GM18951 (cell line): ENCODE measurements around the gene ABHD4.
"Not testable (repeated sequence)": the region's sequence is repeated elsewhere in the genome, so short reads cannot be mapped to it uniquely, and the experiment has no call there.

Experiments used
- POLR2A ChIP-seq: IDR thresholded peaks from 4 replicates; pipeline ENCODE4 v1.6.1; 2011; ENCODE audit warnings: mild to moderate bottlenecking; ENCODE audit not compliant: insufficient read length, insufficient read depth; ENCODE audit errors: extremely low read depth
- in situ Hi-C: fragments of 300-500 bp; cut with MboI; formaldehyde crosslinking; loops from one replicate; pipeline ENCODE4 v1.12.0; 2022; ENCODE audit warnings: low sequenced_read_pairs, mixed read lengths, inconsistent platforms; ENCODE audit not compliant: unreplicated experiment

ABHD4 gene

DNA sequence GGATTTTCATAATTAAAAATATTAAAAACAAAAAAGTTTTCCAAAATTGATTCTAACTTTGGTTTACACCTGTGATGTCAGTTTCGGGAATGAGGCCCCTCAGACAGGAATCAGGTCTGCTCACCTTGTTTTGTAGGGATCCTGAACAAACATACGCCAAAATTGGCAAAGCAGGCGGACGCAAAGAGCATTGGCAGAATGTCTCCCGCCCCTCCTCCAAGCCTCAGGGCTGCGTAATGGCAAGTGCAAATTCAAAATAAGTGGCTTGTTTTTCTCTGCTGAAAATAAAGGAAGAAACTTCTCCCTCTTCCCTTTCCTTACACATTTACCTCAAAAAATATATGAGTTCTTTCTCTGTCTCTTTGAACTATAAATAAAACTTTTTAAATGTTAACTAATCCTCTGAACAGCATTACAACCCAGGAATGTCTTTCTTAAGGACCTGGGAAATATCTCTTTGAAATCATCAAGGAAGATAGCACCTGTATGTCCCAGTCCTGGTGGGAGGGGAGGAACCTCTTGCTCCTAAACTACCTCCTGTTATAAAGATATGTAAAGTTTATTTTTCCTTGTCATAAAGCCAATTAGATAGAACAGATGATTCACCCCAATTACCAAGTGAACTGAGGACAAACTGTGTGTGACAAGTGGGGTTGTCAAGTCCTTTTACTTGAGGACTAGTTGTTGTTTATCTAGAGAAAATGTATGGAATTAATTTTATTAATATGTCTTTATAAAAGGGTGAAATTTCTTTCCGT lies 29.6 kb downstream of the ABHD4 start:
- TF ChIP-seq POLR2A = no peak

GRCh38 chr14:22629361-22629760 lies 31.3 kb downstream of the ABHD4 start:
- TF ChIP-seq POLR2A = no peak
- in situ Hi-C loops = no loop called here

More for the DNA sequence above, 29.6 kb downstream of the ABHD4 start:
- in situ Hi-C loops = no loop called here

DNA sequence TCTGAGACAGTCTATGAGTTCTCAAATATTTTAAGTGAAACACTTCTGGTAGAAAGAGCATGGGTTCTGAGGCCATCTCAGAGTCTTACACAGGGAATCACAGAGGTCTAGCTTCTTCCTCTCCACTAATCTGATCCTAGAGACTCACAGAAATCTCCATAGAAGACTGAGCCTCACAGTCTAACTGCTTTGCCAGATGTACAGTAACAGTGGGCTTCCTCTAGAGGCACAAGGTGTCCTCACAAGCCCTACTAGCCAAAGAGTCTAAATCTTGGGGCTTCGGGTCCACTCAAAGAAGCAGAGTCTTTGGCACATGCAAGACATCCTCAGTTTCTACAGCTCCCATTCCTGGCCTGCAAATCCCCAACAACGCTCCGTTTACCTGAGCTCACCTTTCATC lies 32.0 kb downstream of the ABHD4 start:
- in situ Hi-C loops = no loop called here
- no peak for TF ChIP-seq POLR2A

- no peak for TF ChIP-seq POLR2A
- in situ Hi-C loops = no loop called here
These were observed 32.4 kb downstream of the ABHD4 start for GRCh38 chr14:22630486-22630885.

- TF ChIP-seq POLR2A = no peak
- in situ Hi-C loops = no loop called here
These were observed 36.3 kb downstream of the ABHD4 start for GRCh38 chr14:22634233-22634900.

DNA sequence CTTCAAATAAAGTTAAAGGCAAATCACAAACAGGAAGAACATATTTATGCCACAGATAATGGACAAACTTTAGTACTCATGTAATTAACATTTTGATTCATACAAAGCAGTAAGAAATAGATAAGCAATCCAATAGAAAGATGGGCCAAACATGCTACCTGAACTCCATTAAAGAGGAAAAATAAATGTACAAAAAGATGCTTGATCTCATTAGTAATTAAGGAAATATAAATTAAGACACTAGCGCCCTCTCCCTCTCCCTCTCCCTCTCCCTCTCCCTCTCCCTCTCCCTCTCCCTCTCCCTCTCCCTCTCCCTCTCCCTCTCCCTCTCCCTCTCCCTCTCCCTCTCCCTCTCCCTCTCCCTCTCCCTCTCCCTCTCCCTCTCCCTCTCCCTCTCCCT lies 37.9 kb downstream of the ABHD4 start:
- in situ Hi-C loops = not testable (repeated sequence)

- in situ Hi-C loops = no loop called here
- TF ChIP-seq POLR2A = no peak
These were observed 42.1 kb downstream of the ABHD4 start for GRCh38 chr14:22640192-22640591.

GRCh38 chr14:22641846-22642245 lies 43.7 kb downstream of the ABHD4 start:
- TF ChIP-seq POLR2A = no peak
- in situ Hi-C loops = no loop called here

DNA sequence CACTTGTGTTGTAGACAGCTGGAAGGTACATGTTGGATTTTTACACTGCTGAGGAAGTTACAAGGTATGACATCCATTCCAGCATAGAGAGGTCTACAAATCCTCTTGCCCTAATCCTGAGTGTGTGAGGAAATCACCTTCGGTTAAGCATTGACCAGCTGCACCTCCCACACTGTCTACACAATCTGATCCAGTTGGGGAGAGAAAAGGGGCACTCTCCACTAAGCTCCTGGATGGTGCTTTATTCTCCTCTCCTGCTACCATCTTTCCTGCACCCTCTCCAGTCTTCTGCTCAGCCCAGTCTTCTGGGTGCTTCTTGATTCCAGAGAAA lies 46.2 kb downstream of the ABHD4 start, which contains the start of gene OR6J1:
Gene OR6J1 (minus strand): TSS at position 48 of the 331 bp plus-strand sequence. CDS start 9,541 bp downstream, outside the sequence.
- TF ChIP-seq POLR2A = no peak
- in situ Hi-C loops = no loop called here

DNA sequence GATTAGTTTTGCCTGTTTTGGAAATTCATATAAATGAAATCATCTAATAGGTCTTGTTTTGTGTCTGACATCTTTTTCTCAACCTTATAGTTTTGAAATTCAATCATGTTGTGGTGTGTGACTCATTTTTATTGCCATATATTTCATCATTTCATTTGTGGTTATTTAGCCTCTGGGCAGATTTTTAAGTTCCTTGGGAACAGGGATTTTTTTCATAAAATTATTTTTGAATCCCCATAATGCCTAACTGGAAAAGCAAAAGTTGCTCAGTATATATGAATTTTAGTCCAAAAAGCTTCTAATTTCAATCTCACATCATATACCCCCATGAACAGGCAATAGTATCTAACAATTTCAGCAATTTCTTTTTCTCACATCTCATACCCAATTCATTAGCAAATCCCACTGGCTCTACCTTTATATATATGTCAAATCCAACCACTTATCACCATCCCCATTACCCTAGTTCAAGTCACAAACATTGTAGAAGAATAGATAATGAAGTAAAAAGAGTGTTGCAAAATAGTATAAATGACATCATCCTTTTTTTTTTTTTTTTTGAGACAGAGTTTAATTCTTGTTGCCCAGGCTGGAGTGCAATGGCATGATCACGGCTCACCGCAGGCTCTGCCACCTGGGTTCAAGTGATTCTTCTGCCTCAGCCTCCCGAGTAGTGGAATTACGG lies 48.6 kb downstream of the ABHD4 start:
- TF ChIP-seq POLR2A = no peak
- in situ Hi-C loops = no loop called here

DNA sequence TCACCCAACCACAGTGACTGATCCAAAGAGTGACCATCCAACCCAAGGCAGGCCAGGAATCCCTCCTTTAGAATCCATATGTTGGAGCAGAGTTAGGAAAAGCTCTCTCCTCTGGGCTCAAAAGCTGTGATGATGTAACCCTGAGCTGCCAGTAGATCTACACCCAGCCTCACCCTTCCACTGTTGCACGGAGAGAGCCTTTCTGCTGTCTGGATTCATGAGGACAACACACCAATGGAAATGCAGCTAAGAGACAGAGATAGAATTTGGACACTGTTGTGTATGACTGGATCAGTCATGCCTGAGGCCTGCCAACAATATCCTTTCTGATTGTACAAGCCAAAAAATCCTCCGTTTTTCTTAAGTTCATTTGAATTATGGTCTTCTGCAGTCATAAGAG lies 50.4 kb downstream of the ABHD4 start:
- in situ Hi-C loops = no loop called here
- TF ChIP-seq POLR2A = no peak

DNA sequence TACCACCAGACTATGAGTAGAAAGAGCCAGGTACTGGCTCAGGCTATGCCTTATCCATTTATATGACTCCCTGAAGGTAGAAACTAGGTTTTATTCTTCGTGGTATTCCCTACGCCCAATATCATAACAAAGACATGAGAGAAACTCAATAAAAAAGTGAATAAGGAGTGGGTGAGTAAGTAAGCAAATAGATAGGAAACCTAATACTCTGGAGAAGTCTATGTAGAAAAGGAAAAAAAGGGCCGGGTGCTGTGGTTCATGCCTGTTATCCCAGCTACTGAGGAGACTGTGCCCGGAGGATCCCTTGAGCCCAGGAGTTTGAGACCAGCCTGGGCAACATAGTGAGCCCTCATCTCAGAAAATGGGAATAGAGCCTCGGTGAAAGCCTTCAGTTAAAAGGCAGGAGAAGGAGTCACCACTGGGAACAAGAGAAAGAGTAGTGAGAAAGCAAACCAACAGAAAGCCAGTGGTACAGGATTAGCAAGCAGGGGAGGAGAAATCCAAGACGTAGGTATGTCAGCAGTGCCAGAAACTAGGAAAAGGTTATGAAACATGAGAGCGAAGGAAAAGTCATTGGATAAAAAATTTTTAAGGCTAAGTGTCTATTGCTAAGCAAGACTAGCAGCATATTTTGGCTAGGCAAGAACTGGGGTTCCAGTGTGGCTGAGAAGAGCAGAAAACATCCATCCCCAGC lies 52.1 kb downstream of the ABHD4 start:
- in situ Hi-C loops = loop anchor here (5.0 to 10.0 kb wide), 2 partner anchors 78 to 195 kb away; no protein-coding TSS in a partner anchor

GRCh38 chr14:22650960-22651521 lies 52.9 kb downstream of the ABHD4 start:
- TF ChIP-seq POLR2A = peak; percentile 60
- in situ Hi-C loops = loop anchor here (5.0 to 10.0 kb wide), 2 partner anchors 79 to 194 kb away; no protein-coding TSS in a partner anchor

More for the DNA sequence above, 52.1 kb downstream of the ABHD4 start:
- TF ChIP-seq POLR2A = no peak

DNA sequence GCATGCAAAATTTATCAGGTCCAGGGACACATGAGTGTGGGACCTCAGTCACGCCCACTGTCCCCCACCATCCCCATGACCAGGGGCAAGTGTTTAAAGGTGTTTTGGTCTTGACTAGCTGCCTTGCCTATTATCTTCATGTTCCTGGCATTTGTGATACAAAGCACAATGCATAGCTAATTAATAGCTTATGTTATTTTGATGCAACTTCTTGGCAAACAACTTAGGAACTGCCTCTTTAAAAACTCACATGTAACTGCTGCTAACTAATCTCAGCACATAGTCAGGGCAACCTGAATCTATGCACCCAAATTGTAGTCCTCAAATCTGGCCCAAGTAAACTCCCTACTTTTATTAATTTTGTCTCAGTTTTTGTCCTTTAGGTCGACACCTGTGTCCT lies 53.5 kb downstream of the ABHD4 start:
- in situ Hi-C loops = loop anchor here (5.0 to 10.0 kb wide), 2 partner anchors 79 to 193 kb away; no protein-coding TSS in a partner anchor
- no peak for TF ChIP-seq POLR2A
